Liver (tissue), 9 donors: ENCODE measurements around the gene JMJD4. TPM values are rescaled to one million over a fixed set of nuclear protein-coding genes. Genes with fewer than 3 reads are reported as not detected.

ENCODE experiments used
- DNase-seq: peaks from one replicate; pipeline ENCODE4 v3.0.0-alpha.2; 2017; ENCODE audit warnings: low spot score
- H3K27ac ChIP-seq, 2 donors: one replicate each; pipeline ENCODE4 v1.7.0; 2013; ENCODE audit warnings: inconsistent platforms in 2 of 2, low read length in 2 of 2, control low read depth in 1 of 2, low read depth in 1 of 2, mild to moderate bottlenecking in 1 of 2
- H3K27me3 ChIP-seq, 4 donors: one replicate each; pipeline versions ENCODE4 v1.6.1 to v1.7.0; 2013; ENCODE audit warnings: low read length in 3 of 4, inconsistent platforms in 1 of 4, mild to moderate bottlenecking in 1 of 4, moderate library complexity in 1 of 4; ENCODE audit not compliant: control insufficient read depth in 4 of 4, insufficient read depth in 4 of 4
- H3K36me3 ChIP-seq, 4 donors: one replicate each; pipeline versions ENCODE4 v1.6.1 to v1.7.0; 2013; ENCODE audit warnings: low read length in 3 of 4, mild to moderate bottlenecking in 3 of 4, low read depth in 1 of 4, moderate library complexity in 1 of 4; ENCODE audit not compliant: control insufficient read depth in 4 of 4, insufficient read depth in 3 of 4
- H3K4me1 ChIP-seq, 4 donors: one replicate each; pipeline versions ENCODE4 v1.6.1 to v1.7.0; 2013; ENCODE audit warnings: low read length in 3 of 4, mild to moderate bottlenecking in 3 of 4, moderate library complexity in 1 of 4; ENCODE audit not compliant: control insufficient read depth in 4 of 4, insufficient read depth in 4 of 4
- H3K4me3 ChIP-seq, 3 donors: one replicate each; pipeline versions ENCODE4 v1.6.1 to v1.7.0; 2013; ENCODE audit warnings: low read length in 3 of 3, control low read depth in 1 of 3, low read depth in 1 of 3, mild to moderate bottlenecking in 1 of 3
- H3K9ac ChIP-seq, 2 donors: one replicate each; pipeline ENCODE4 v1.7.0; 2013; ENCODE audit warnings: low read length in 2 of 2, mild to moderate bottlenecking in 2 of 2, moderate library complexity in 2 of 2, control low read depth in 1 of 2, low read depth in 1 of 2
- H3K9me3 ChIP-seq, 4 donors: one replicate each; pipeline versions ENCODE4 v1.6.1 to v1.7.0; 2013; ENCODE audit warnings: low read length in 3 of 4; ENCODE audit not compliant: control insufficient read depth in 4 of 4
- ATF3 ChIP-seq: IDR thresholded peaks from 2 replicates; pipeline ENCODE4 v1.6.1; 2016; ENCODE audit warnings: antibody characterized with exemption
- EGR1 ChIP-seq, 2 donors: IDR thresholded peaks; 2 replicates each; pipeline ENCODE4 v1.6.1; 2016 to 2018; ENCODE audit warnings: antibody characterized with exemption in 2 of 2, low read depth in 2 of 2
- FOXA1 ChIP-seq: IDR thresholded peaks from 2 replicates; pipeline ENCODE4 v1.6.1; 2016; ENCODE audit warnings: antibody characterized with exemption
- FOXA2 ChIP-seq: IDR thresholded peaks from 2 replicates; pipeline ENCODE4 v1.6.1; 2016; ENCODE audit warnings: antibody characterized with exemption
- GABPA ChIP-seq, 2 donors: IDR thresholded peaks in 1 of 2; conservative IDR thresholded peaks in 1 of 2; 2 replicates each; pipeline ENCODE4 v1.6.1; 2016; ENCODE audit warnings: antibody characterized with exemption in 2 of 2, mild to moderate bottlenecking in 1 of 2, moderate library complexity in 1 of 2
- HNF4G ChIP-seq: IDR thresholded peaks from 2 replicates; pipeline ENCODE4 v1.6.1; 2016; ENCODE audit warnings: antibody characterized with exemption
- JUND ChIP-seq, 2 donors: IDR thresholded peaks; 2 replicates each; pipeline ENCODE4 v1.6.1; 2016; ENCODE audit warnings: antibody characterized with exemption in 2 of 2
- MAX ChIP-seq: IDR thresholded peaks from 2 replicates; pipeline ENCODE4 v1.6.1; 2016; ENCODE audit warnings: antibody characterized with exemption
- NR2F2 ChIP-seq: IDR thresholded peaks from 2 replicates; pipeline ENCODE4 v1.6.1; 2016; ENCODE audit warnings: antibody characterized with exemption
- RAD21 ChIP-seq, 2 donors: IDR thresholded peaks; 2 replicates each; pipeline ENCODE4 v1.6.1; 2016; ENCODE audit warnings: antibody characterized with exemption in 2 of 2, mild to moderate bottlenecking in 2 of 2
- REST ChIP-seq: IDR thresholded peaks from 2 replicates; pipeline ENCODE4 v1.6.1; 2016; ENCODE audit warnings: antibody characterized with exemption, mild to moderate bottlenecking
- RXRA ChIP-seq, 2 donors: IDR thresholded peaks; 2 replicates each; pipeline ENCODE4 v1.6.1; 2017 to 2018; ENCODE audit warnings: antibody characterized with exemption in 2 of 2, mild to moderate bottlenecking in 1 of 2
- SP1 ChIP-seq: IDR thresholded peaks from 2 replicates; pipeline ENCODE4 v1.6.1; 2018; ENCODE audit warnings: antibody characterized with exemption, mild to moderate bottlenecking
- TAF1 ChIP-seq: conservative IDR thresholded peaks from 2 replicates; pipeline ENCODE4 v1.6.1; 2016; ENCODE audit warnings: antibody characterized with exemption, mild to moderate bottlenecking
- YY1 ChIP-seq: IDR thresholded peaks from 2 replicates; pipeline ENCODE4 v1.6.1; 2016; ENCODE audit warnings: antibody characterized with exemption, mild to moderate bottlenecking
- ZBTB33 ChIP-seq: IDR thresholded peaks from 2 replicates; pipeline ENCODE4 v1.6.1; 2016; ENCODE audit warnings: antibody characterized with exemption
- WGBS: extraction: QIAGEN DNeasy Blood & Tissue Kit; methylation state at CpG from one replicate; pipeline ENCODE4 v1.1.7; 2013; 5-methylcytosine and 5-hydroxymethylcytosine counted together
- polyA plus RNA-seq, 2 donors: library from polyadenylated mRNA; stranded (reverse) in 1 of 2; unstranded in 1 of 2; fragments of 200-250 nt in 1 of 2; fragments of >200 nt in 1 of 2; fragmentation: Nextera tagmentation in 1 of 2; extraction: Ambion mirVana in 1 of 2; gene quantifications; one replicate each; pipeline versions ENCODE4 v1.2.1 to v1.2.3, GENCODE V29; 2013 to 2015
- total RNA-seq, 2 donors: library from RNA; depleted of rRNA; stranded (reverse); fragments of >200 nt; gene quantifications; one replicate each; pipeline ENCODE4 v1.2.3, GENCODE V29; 2014
- donor health status: healthy.
- donor health status: healthy.
- donor health status: healthy.
- donor health status: healthy.
- donor health status: healthy.

Gene JMJD4
- total and polyA plus RNA-seq, 4 donors, result 12.4 to 22.1 (median 14.1) TPM

- Histone ChIP-seq H3K27me3 (no peaks in the 10 kb centered on the region), H3K9me3 (no peaks in the 10 kb centered on the region), H3K27ac (no peak overlapping the region), H3K36me3 (peaks cover 0 to 29% (median 8%) of the 10 kb centered on the region in 4 donors), H3K9ac (no peak overlapping the region), H3K4me1 (no peaks in the 10 kb centered on the region), H3K4me3 (no peak overlapping the region)
- DNase-seq, result no peak
- TF ChIP-seq JUND (IDR thresholded peaks at IDR 0.05), result no peak
- no peak for TF ChIP-seq TAF1
- no peak for TF ChIP-seq YY1
- no peak for TF ChIP-seq SP1
- no peak for TF ChIP-seq MAX
- 94% methylated on average over 8 of the region's 8 CpGs for WGBS
Measured at GRCh38 chr1:227778401-227778947, 43.4 kb upstream of the JMJD4 start.

- Histone ChIP-seq H3K27ac (no peak overlapping the region), H3K9me3 (no peaks in the 10 kb centered on the region), H3K36me3 (peaks cover 1 to 29% (median 8%) of the 10 kb centered on the region in 4 donors), H3K27me3 (no peaks in the 10 kb centered on the region), H3K4me3 (no peak overlapping the region), H3K9ac (no peak overlapping the region), H3K4me1 (no peaks in the 10 kb centered on the region)
- no peak for TF ChIP-seq YY1
- no peak for TF ChIP-seq FOXA1
- no peak for TF ChIP-seq FOXA2
- no peak for TF ChIP-seq REST
- TF ChIP-seq GABPA (IDR thresholded peaks at IDR 0.05 in 1 of 2, conservative IDR thresholded peaks at IDR 0.05 in 1 of 2), result no peak
- no peak for TF ChIP-seq TAF1
- no peak for TF ChIP-seq MAX
- TF ChIP-seq RAD21 (IDR thresholded peaks at IDR 0.05), result no peak
- TF ChIP-seq SP1, result no peak
- no peak for TF ChIP-seq NR2F2
- no peak for TF ChIP-seq EGR1 (IDR thresholded peaks at IDR 0.05; ENCODE audit: low read depth in 2 of 2)
- no peak for DNase-seq
- WGBS, result 97% methylated on average over 4 of the region's 4 CpGs
Measured at GRCh38 chr1:227777646-227778045, 42.5 kb upstream of the JMJD4 start.

GRCh38 chr1:227777156-227777555 is 42.1 kb upstream of the JMJD4 start:
- no peaks in the 10 kb centered on the region for H3K9me3 ChIP-seq
- no peaks in the 10 kb centered on the region for H3K4me1 ChIP-seq
- H3K36me3 ChIP-seq, result peaks cover 1 to 29% (median 9%) of the 10 kb centered on the region in 4 donors
- no peak overlapping the region for H3K4me3 ChIP-seq
- H3K27me3 ChIP-seq, result no peaks in the 10 kb centered on the region
- WGBS, result 93% methylated on average over 11 of the region's 11 CpGs
- TF ChIP-seq FOXA1 (no peak), FOXA2 (no peak), RXRA (IDR thresholded peaks at IDR 0.05) (no peak), HNF4G (no peak), REST (no peak), RAD21 (IDR thresholded peaks at IDR 0.05) (no peak), EGR1 (IDR thresholded peaks at IDR 0.05; ENCODE audit: low read depth in 2 of 2) (no peak), ATF3 (no peak), SP1 (no peak), JUND (IDR thresholded peaks at IDR 0.05) (no peak), NR2F2 (no peak), YY1 (no peak), ZBTB33 (no peak)
- no peak for DNase-seq
- H3K9ac ChIP-seq, result no peak overlapping the region
- H3K27ac ChIP-seq, result no peak overlapping the region
